HEK293 (cell line): ENCODE results near the gene HMOX1.

Experiments
- GLI2 ChIP-seq: fragments of 450-650 bp; formaldehyde crosslinking; IDR thresholded peaks from 2 replicates; pipeline ENCODE4; 2017; ENCODE audit warnings: missing biosample characterization, missing genetic modification characterization, low read depth, borderline replicate concordance
- TCF7L2 ChIP-seq: IDR thresholded peaks from 2 replicates; pipeline ENCODE4 v1.6.1; 2011; ENCODE audit warnings: low read depth, mild to moderate bottlenecking, inconsistent platforms, low read length, moderate library complexity, borderline replicate concordance
- ZNF157 ChIP-seq: fragments of 450-650 bp; formaldehyde crosslinking; IDR thresholded peaks from 2 replicates; pipeline ENCODE4 v1.5.1; 2016; ENCODE audit warnings: missing biosample characterization, missing genetic modification characterization
- ZNF391 ChIP-seq: fragments of 450-650 bp; formaldehyde crosslinking; IDR thresholded peaks from 2 replicates; pipeline ENCODE4 v1.5.1; 2016; ENCODE audit warnings: low read depth, missing biosample characterization, missing genetic modification characterization, borderline replicate concordance
- TF ChIP-seq, protein P1 (sequence below): fragments of 450-650 bp; formaldehyde crosslinking; IDR thresholded peaks from 2 replicates; pipeline ENCODE4 v1.5.1; 2016; ENCODE audit warnings: missing biosample characterization, missing genetic modification characterization
- TF ChIP-seq, protein P2 (sequence below): fragments of 450-650 bp; formaldehyde crosslinking; IDR thresholded peaks from 2 replicates; pipeline ENCODE4 v1.5.1; 2016; ENCODE audit warnings: missing biosample characterization, missing genetic modification characterization

- TF ChIP-seq TCF7L2 (no peak), ZNF391 (tag by site-specific recombination) (no peak), ZNF157 (tag by site-specific recombination) (no peak), GLI2 (tag by site-specific recombination) (no peak)
- TF ChIP-seq, protein P1, sequence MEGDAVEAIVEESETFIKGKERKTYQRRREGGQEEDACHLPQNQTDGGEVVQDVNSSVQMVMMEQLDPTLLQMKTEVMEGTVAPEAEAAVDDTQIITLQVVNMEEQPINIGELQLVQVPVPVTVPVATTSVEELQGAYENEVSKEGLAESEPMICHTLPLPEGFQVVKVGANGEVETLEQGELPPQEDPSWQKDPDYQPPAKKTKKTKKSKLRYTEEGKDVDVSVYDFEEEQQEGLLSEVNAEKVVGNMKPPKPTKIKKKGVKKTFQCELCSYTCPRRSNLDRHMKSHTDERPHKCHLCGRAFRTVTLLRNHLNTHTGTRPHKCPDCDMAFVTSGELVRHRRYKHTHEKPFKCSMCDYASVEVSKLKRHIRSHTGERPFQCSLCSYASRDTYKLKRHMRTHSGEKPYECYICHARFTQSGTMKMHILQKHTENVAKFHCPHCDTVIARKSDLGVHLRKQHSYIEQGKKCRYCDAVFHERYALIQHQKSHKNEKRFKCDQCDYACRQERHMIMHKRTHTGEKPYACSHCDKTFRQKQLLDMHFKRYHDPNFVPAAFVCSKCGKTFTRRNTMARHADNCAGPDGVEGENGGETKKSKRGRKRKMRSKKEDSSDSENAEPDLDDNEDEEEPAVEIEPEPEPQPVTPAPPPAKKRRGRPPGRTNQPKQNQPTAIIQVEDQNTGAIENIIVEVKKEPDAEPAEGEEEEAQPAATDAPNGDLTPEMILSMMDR (tag by site-specific recombination) = no peak
- TF ChIP-seq, protein P2, sequence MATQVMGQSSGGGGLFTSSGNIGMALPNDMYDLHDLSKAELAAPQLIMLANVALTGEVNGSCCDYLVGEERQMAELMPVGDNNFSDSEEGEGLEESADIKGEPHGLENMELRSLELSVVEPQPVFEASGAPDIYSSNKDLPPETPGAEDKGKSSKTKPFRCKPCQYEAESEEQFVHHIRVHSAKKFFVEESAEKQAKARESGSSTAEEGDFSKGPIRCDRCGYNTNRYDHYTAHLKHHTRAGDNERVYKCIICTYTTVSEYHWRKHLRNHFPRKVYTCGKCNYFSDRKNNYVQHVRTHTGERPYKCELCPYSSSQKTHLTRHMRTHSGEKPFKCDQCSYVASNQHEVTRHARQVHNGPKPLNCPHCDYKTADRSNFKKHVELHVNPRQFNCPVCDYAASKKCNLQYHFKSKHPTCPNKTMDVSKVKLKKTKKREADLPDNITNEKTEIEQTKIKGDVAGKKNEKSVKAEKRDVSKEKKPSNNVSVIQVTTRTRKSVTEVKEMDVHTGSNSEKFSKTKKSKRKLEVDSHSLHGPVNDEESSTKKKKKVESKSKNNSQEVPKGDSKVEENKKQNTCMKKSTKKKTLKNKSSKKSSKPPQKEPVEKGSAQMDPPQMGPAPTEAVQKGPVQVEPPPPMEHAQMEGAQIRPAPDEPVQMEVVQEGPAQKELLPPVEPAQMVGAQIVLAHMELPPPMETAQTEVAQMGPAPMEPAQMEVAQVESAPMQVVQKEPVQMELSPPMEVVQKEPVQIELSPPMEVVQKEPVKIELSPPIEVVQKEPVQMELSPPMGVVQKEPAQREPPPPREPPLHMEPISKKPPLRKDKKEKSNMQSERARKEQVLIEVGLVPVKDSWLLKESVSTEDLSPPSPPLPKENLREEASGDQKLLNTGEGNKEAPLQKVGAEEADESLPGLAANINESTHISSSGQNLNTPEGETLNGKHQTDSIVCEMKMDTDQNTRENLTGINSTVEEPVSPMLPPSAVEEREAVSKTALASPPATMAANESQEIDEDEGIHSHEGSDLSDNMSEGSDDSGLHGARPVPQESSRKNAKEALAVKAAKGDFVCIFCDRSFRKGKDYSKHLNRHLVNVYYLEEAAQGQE (tag by site-specific recombination) = no peak
Observed at GRCh38 chr22:35401863-35402262, 21.0 kb downstream of the HMOX1 start.
